HepG2 (cell line): ENCODE measurements around the gene ARHGAP25.

Source experiments
- CHD2 ChIP-seq: IDR thresholded peaks from 2 replicates; pipeline ENCODE4 v1.6.1; 2011; ENCODE audit warnings: low read depth, low read length, improper control_type of control experiment
- CTCF ChIP-seq: sonication (generic); formaldehyde crosslinking; IDR thresholded peaks from 2 replicates; pipeline ENCODE4 v1.5.0; 2020; ENCODE audit warnings: mild to moderate bottlenecking, missing genetic modification reagents, moderate library complexity
- MLX ChIP-seq: IDR thresholded peaks from 2 replicates; pipeline ENCODE4 v1.6.1; 2016
- POLR2A ChIP-seq, 2 experiments: IDR thresholded peaks; 2 replicates each; pipeline ENCODE4 v1.6.1; 2011; ENCODE audit warnings: low read depth in 2 of 2, low read length in 2 of 2, mild to moderate bottlenecking in 1 of 2, moderate library complexity in 1 of 2; ENCODE audit not compliant: insufficient read depth in 1 of 2
- ZBTB7A ChIP-seq: sonication (generic); formaldehyde crosslinking; IDR thresholded peaks from 2 replicates; pipeline ENCODE4 v1.8.0; 2022; ENCODE audit warnings: mild to moderate bottlenecking, missing genetic modification reagents
- ZFP36L1 ChIP-seq: sonication (generic); formaldehyde crosslinking; IDR thresholded peaks from 2 replicates; pipeline ENCODE4 v1.8.0; 2022; ENCODE audit warnings: mild to moderate bottlenecking, missing genetic modification reagents, moderate library complexity
- ZMYM4 ChIP-seq: sonication (generic); formaldehyde crosslinking; IDR thresholded peaks from 2 replicates; pipeline ENCODE4 v1.8.1; 2023; ENCODE audit warnings: mild to moderate bottlenecking, missing genetic modification reagents

GRCh38 chr2:68769586-68770270 lies 35.1 kb downstream of the ARHGAP25 start:
- TF ChIP-seq CTCF (CRISPR knock-in tag) (no peak), ZFP36L1 (no peak), ZBTB7A (no peak), ZMYM4 (no peak), MLX (no peak), CHD2 (no peak), POLR2A (IDR thresholded peaks at IDR 0.05; ENCODE audit: insufficient read depth in 1 of 2, low read depth in 2 of 2, low read length in 2 of 2) (no peak)
